GM21447 (cell line): ENCODE measurements around the gene ZMIZ1.

Source experiments
- ATAC-seq: cut with Tn5 transposase; IDR thresholded peaks from one replicate; pipeline ENCODE4 v1.9.1; 2021; ENCODE audit not compliant: unreplicated experiment

ZMIZ1 gene

GRCh38 chr10:79148452-79149344 is 79.9 kb downstream of the ZMIZ1 start:
- no peak for ATAC-seq

- ATAC-seq, result no peak
Measured at GRCh38 chr10:79149345-79149661, 80.5 kb downstream of the ZMIZ1 start.

- ATAC-seq, result peak; percentile 77
Measured at GRCh38 chr10:79149662-79150443, 81.1 kb downstream of the ZMIZ1 start.

GRCh38 chr10:79150444-79150754 is 81.6 kb downstream of the ZMIZ1 start:
- ATAC-seq, result no peak

- ATAC-seq, result no peak
Measured at GRCh38 chr10:79152423-79152817, 83.7 kb downstream of the ZMIZ1 start.

- ATAC-seq, result no peak
Measured at GRCh38 chr10:79153745-79154144, 85.0 kb downstream of the ZMIZ1 start.

GRCh38 chr10:79155301-79156081 is 86.7 kb downstream of the ZMIZ1 start:
- ATAC-seq, result no peak

GRCh38 chr10:79156334-79157274 is 87.8 kb downstream of the ZMIZ1 start:
- ATAC-seq, result no peak

GRCh38 chr10:79158004-79158340 is 89.2 kb downstream of the ZMIZ1 start:
- ATAC-seq, result no peak

- no peak for ATAC-seq
Measured at GRCh38 chr10:79158402-79159097, 89.8 kb downstream of the ZMIZ1 start.

GRCh38 chr10:79159141-79159651 is 90.4 kb downstream of the ZMIZ1 start:
- ATAC-seq, result no peak

GRCh38 chr10:79159785-79160184 is 91.0 kb downstream of the ZMIZ1 start:
- no peak for ATAC-seq

GRCh38 chr10:79160191-79160590 is 91.4 kb downstream of the ZMIZ1 start:
- ATAC-seq, result no peak

- ATAC-seq, result no peak
Measured at GRCh38 chr10:79161557-79161956, 92.8 kb downstream of the ZMIZ1 start.

GRCh38 chr10:79162022-79162421 is 93.3 kb downstream of the ZMIZ1 start:
- ATAC-seq, result no peak

- no peak for ATAC-seq
Measured at GRCh38 chr10:79162861-79163665, 94.3 kb downstream of the ZMIZ1 start.

- ATAC-seq, result no peak
Measured at GRCh38 chr10:79163666-79163975, 94.9 kb downstream of the ZMIZ1 start.

- ATAC-seq, result no peak
Measured at GRCh38 chr10:79164075-79164474, 95.3 kb downstream of the ZMIZ1 start.

GRCh38 chr10:79165070-79165778 is 96.5 kb downstream of the ZMIZ1 start:
- ATAC-seq, result no peak
